GM21390 (cell line): ENCODE measurements around the gene LLGL2.
"Not testable (repeated sequence)": the region's sequence is repeated elsewhere in the genome, so short reads cannot be mapped to it uniquely, and the experiment has no call there.

Experiments
- ATAC-seq: cut with Tn5 transposase; IDR thresholded peaks from one replicate; pipeline ENCODE4 v1.9.1; 2021; ENCODE audit not compliant: unreplicated experiment

The LLGL2 gene

DNA sequence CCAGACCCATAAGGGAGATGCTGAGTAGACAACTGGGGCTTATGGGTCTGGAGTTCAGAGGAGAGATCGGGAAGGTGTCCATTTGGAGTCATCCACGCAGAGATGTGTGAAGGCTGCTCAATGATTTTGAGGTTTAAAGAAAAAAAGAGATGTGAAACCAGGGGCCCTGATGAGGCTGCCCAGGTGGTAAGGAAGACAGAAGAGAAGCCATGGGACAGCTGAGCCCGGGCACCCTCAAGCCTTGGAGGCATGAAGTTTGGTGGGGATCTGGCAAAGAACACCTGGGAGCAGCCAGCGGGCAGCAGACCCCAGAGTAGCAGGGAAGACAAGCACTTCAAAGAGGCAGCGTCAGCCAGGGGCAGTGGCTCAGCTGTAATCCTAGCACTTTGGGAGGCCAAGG is 41.3 kb downstream of the LLGL2 start:
- ATAC-seq, result no peak

DNA sequence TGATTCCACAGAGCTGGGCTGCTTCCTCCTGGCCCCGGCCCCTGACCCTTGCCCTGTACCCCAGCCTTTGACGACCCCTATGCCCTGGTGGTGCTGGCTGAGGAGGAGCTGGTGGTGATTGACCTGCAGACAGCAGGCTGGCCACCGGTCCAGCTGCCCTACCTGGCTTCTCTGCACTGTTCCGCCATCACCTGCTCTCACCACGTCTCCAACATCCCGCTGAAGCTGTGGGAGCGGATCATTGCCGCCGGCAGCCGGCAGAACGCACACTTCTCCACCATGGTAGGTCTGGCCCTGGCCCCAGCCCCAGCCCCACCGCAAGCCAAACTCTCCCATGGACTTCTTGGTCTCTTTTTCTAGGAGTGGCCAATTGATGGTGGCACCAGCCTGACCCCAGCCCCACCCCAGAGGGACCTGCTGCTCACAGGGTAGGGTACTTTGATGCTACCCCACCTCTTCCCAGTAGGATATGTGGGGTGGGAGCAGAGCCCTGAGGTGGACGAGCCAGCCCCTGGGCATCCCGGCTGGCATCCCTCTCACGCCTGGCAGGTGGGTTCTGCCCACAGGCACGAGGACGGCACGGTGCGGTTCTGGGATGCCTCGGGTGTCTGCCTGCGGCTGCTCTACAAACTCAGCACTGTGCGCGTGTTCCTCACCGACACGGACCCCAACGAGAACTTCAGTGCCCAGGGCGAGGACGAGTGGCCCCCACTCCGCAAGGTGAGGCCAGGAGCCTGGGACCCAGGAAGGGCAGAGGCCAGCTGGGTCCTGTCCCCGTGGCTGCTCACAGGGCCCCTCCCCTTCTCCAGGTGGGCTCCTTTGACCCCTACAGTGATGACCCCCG is 43.1 kb downstream of the LLGL2 start:
- no peak for ATAC-seq

DNA sequence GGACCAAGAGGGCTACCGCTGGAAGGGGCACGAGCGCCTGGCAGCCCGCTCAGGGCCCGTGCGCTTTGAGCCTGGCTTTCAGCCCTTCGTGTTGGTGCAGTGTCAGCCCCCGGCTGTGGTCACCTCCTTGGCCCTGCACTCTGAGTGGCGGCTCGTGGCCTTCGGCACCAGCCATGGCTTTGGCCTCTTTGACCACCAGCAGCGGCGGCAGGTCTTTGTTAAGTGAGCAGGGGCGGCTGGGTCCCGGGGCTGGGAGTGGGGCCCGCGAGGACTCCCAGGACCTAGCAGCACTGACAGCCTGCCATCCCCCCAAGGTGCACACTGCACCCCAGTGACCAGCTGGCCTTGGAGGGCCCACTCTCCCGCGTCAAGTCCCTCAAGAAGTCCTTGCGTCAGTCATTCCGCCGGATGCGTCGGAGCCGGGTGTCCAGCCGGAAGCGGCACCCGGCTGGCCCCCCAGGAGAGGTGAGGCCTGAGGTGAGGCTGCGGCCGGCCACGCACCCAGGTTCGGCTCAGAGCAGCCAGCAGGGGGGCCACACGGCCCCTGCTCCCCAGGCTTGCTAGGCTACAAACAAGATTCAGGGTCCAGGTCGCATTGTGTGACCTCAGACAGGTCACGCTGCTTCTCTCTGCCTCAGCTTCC is 44.7 kb downstream of the LLGL2 start:
- no peak for ATAC-seq

DNA sequence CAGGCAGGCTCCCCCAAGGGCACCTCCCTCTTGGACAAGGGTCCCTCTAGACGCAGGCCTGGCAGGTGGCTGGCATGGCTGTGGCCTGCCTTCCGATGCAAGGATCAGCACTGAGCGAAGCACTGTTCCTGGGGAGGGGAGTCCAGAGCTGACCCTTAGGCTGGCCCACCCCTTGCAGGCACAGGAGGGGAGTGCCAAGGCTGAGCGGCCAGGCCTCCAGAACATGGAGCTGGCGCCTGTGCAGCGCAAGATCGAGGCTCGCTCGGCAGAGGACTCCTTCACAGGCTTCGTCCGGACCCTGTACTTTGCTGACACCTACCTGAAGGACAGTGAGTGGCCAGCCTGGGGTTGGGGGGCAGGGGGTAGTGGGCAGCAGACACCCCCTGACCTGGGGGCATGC is 45.3 kb downstream of the LLGL2 start:
- ATAC-seq, result no peak

DNA sequence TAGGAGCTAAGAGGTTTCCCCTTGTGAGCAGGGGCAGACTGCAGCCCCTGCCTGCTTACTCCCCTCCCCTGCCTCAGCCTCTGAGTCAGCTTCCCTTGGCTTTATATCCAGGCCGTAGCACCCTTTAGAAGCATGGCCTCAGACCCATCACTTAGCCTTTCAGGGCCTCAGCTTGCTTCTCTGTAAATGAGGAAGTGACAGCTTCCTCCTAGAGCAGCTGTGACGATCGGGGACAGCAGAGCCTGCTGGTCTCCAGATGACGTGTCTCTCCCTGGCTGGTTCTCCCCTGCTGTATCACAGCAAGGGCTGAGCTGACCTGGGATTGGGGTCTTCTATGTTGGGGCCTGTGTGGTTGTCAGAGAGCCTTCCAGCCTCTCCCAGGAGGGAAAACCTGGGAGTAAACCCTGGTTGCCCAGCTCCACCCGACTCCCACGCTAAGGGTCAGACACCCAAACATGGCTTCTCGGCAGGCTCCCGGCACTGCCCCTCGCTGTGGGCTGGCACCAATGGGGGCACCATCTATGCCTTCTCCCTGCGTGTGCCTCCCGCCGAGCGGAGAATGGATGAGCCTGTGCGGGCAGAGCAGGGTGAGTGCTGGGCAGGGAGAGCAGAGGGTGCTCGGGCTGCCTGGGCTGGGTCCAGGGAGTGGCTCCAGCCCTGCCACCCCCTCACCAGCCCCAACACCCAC is 45.8 kb downstream of the LLGL2 start:
- no peak for ATAC-seq

DNA sequence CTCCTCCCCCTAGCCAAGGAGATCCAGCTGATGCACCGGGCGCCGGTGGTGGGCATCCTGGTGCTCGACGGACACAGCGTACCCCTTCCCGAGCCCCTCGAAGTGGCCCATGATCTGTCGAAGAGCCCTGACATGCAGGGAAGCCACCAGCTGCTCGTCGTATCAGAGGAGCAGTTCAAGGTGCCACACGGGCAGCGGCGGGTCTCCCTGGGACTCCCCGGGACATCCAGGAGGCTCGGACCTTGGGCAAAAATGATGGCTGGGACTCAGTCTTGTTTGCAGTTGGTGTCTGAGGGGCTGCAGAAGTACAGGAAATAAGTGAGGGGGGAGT is 46.4 kb downstream of the LLGL2 start:
- ATAC-seq, result no peak

DNA sequence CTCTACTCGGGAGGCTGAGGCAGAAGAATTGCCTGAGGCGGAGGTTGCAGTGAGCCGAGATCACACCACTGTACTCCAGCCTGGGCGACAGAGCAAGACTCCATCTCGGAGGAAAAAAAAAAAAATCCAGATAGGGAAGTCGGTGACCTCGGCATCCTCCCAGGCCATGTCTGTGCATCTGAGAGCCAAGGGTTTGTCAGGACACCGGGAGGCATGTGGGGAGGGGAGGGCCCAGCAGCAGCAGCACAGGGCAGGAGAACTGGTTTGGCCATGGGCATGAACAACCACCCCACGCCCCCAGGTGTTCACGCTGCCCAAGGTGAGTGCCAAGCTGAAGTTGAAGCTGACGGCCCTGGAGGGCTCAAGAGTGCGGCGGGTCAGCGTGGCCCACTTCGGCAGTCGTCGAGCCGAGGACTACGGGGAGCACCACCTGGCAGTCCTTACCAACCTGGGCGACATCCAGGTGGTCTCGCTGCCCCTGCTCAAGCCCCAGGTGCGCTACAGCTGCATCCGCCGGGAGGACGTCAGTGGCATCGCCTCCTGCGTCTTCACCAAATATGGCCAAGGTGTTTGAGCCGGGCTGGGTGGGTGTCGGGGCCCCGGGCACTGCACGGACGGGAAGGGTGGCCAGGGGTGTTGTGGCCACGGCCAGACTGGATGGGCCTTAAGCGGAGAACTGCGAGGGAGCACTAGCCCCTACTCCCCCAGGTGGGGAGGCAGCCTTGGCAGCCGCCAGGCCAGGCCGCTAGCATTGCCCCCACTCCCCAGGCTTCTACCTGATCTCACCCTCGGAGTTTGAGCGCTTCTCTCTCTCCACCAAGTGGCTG is 47.4 kb downstream of the LLGL2 start:
- no peak for ATAC-seq

DNA sequence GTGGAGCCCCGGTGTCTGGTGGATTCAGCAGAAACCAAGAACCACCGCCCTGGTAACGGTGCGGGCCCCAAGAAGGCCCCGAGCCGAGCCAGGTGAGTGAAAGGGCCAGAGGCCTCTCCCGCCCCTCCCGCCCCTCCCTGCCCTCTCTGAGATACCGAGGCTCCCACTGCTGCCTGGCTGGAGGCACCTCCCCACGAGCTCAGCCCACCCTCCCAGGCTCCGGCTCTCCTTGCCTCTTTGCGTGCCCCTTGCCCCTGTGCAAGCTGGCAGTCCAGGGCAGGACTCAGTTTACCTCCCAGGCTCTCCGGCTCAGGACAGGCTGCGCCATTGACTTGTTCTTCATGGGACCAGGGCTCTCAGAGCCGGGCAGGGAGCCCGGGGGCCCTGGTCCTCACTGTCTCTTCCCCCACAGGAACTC is 48.1 kb downstream of the LLGL2 start:
- no peak for ATAC-seq

DNA sequence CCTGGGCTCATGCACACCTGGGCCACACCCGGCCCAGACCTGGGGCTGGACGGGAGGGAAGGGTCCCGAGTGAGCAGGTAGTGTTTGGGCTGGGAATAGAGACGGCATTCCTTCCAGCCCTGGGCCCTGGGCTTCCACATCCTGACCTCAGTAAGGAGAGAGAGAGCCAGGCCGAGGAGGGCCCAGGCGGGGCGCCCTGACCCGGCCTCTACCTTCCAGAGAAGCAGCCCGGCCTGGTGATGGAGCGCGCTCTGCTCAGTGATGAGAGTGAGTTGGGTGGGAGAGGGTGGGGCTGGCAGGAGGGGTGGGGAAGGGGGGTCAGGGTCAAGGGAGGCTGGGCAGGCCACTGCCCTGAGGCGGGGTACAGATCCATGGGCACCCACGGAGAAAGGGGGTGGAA is 48.5 kb downstream of the LLGL2 start:
- ATAC-seq, result no peak

DNA sequence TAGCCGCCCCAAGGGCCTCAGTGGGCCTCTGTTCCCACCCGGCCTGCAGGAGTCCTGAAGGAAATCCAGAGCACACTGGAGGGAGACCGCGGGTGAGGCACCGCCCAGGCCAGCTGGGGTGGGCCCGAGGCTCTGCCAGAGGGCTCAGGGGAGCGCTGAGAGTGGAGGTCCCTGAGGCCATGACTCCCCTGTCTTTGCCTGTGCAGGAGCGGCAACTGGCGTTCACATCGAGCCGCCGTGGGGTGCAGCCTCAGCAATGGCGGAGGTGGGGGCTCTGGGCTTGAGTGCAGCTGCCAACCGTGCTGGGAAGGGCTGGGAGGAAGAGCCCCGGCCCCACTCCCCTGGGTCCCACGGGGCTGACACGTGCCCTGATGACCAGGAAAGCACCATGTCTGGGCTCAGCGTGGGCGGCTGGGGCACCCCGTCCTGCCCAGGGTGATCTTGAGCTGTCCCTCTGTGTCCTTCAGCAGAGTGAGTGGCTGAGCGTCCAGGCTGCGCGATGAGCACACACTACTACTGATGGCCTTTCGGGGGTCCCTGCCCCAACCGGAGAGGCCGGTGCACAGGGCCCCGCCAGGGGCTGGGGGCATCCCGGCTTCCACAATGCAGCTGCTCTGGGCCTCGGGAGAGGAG is 49.0 kb downstream of the LLGL2 start:
- no peak for ATAC-seq

DNA sequence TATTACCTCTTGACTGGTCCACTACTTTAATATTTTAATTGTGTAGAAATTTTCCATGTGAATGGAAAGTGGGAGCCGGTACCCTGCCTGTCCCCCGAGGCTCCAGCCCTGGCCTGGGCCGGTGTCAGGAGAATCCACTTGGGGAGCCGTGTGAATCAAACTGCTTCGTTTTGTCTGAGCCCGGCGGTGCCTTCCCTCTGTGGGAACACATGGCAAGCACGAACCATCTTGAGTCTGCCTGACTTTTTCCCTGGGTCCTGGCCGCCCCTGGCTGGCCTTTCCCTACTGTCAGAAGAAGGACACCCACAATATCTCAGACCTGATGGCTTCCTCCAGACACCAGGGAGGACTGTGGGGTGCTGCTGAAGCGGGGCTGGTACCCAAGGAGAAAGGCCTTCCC is 49.7 kb downstream of the LLGL2 start:
- no peak for ATAC-seq

DNA sequence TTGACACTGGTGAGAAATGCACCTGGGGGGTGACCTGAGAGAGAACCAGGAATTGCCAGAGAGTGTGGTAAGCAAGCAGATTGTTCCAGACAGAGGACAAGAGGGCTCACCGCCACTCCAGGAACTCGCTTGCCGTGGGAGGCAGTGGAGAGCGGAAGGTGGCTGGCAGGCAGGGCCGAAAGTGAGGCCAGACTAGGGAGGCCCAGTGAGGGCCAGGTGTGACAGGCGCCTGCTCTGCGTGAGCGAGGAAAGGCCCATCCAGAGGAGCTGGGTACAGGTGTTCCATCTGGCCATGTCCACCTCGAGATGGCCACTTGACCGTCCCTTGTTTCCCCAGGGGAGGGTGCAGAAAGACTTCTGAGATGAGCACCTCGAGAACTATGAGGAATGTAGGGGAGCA is 50.2 kb downstream of the LLGL2 start:
- no peak for ATAC-seq

DNA sequence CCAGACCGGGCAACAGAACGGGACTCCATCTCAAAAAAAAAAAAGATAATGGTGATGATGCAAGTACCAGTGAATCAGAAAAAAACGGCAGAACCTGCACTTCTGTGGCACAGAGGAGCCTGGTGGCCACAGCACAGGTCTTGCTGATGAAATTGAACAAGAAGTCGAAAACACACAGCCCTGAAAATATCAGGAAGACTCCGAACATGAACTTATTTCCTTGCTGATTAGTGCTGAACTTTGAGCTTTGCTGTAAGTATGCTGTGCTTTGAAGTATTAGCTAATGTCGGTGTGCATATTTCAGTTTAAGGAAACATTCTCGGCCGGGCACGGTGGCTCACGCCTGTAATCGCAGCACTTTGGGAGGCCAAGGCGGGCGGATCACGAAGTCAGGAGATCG is 51.2 kb downstream of the LLGL2 start:
- no peak for ATAC-seq

DNA sequence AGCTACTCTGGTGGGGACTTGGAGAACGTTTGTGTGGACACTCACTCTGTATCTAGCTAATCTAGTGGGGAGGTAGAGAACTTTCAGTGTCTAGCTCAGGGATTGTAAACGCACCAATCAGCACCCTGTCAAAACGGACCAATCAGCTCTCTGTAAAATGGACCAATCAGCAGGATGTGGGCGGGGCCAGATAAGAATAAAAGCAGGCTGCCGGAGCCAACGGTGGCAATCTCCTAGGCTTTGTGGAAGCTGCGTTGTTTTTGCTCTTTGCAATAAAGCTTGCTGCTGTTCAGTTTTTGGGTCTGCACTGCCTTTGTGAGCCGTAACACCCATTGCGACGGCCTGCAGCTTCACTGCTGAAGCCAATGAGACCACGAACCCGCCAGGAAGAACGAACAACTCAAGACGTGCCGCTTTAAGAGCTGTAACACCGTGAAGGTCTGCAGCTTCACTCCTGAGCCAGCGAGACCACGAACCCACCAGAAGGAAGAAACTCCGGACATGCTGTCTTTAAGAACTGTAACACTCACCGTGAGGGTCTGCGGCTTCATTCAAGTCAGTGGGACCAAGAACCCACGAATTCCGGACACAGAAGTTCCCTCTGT is 55.7 kb downstream of the LLGL2 start:
- ATAC-seq, result not testable (repeated sequence)

DNA sequence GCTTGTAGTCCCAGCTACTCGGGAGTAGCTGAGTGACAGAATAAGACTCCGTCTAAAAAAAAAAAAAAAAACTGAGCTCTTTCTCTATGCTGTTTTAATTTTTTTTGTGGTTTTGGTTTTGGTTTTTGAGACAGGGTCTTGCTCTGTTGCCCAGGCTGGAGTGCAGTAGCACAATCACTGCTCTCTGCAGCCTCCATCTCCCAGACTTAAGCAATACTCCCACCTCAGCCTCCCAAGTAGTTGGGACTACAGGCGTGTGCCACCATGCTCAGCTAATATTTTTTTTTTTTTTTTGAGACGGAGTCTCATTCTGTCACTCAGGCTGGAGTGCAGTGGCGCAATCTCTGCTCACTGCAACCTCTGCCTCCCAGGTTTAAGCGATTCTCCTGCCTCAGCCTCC is 57.7 kb downstream of the LLGL2 start:
- ATAC-seq, result not testable (repeated sequence)

DNA sequence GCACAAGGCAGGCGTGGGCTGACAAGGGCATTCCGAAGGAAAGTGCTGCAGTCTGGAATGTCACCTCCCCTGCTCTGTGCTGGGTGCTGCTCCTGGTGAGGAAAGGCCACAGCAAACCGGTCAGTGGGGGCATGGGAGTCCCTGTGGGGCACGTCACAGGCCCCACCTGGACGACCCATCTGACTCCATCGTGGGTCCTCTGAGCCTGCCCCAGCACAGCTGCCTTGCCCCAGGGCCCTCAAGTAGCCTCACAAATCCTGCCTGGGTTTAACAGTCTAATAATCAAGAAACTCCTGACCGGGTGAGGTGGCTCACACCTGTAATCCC is 59.3 kb downstream of the LLGL2 start:
- no peak for ATAC-seq

DNA sequence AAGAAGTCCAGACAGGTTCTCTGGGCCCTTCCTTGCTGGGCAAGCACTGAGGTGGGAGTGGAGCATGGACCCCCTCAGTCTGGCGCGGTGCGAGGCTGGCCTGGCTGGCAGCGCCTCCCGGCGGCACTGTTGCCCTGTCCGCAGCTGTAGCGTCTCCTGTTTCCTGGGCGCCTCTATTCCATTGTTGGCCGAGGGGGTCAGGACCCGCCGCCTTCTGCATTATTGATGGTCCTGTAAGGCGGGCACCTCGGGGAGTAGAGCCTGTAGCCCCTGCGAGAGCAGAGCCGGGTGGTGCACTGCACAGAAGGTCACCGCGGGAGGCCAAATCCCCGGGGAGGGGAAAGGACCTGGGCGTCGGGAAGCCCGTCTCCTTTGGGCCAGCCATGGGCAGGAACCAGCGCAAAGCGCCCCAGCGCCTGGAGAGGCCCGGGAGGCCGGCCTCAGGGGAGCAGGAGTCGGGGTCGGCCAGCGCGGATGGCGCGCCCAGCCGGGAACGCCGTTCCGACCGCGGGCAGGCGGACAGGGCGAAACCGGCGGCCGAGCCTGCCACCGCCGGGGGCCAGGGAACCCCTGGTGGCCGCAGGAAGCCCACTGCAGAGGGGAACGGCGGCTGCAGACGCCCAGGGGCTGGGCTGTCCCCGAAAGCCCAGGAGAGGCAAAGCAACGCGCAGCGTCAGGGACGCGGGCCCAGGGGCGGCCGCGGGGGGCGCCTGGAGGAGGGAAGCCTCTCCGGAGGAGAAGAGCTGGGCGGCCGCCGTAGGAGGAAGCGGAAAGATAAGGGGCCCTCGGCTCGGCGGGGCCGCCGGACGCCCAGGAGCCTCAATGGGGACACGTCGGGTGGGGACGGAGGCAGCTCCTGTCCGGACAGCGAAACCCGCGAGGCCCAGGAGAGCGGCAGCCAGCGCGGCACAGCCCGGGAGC is 62.4 kb downstream of the LLGL2 start, which contains the start of gene MYO15B:
Gene MYO15B, plus strand, starts transcription at position 126 of the 921 bp plus-strand sequence. Its CDS starts 258 bp downstream, at position 384.
- no peak for ATAC-seq

DNA sequence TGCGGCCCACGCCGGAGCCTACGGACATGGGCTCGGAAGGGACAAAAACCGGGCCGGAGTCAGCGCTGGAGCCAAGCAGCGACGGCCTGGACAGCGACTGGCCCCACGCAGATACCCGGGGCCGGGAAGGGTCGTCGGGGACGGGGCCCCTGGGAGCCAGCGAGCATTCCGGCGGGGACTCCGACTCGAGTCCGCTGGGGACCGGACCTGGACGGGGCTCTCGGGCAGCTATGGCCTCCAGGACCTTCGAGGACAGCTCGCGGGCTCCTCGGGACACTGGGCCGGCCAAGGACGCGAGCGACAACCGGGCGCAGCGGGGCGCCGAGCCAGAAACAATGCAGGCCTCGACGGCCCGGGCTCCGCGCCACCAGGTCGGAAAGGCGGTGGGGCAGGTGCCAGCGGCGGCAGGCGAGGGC is 63.1 kb downstream of the LLGL2 start:
- ATAC-seq, result peak; percentile 16
